ENCODE results near the gene AXIN2. TPM values are rescaled to one million over a fixed set of nuclear protein-coding genes. Genes with fewer than 3 reads are reported as not detected.

AXIN2 gene
- polyA plus RNA-seq, 1 donor from 2014 or later = 26.7 TPM

DNA sequence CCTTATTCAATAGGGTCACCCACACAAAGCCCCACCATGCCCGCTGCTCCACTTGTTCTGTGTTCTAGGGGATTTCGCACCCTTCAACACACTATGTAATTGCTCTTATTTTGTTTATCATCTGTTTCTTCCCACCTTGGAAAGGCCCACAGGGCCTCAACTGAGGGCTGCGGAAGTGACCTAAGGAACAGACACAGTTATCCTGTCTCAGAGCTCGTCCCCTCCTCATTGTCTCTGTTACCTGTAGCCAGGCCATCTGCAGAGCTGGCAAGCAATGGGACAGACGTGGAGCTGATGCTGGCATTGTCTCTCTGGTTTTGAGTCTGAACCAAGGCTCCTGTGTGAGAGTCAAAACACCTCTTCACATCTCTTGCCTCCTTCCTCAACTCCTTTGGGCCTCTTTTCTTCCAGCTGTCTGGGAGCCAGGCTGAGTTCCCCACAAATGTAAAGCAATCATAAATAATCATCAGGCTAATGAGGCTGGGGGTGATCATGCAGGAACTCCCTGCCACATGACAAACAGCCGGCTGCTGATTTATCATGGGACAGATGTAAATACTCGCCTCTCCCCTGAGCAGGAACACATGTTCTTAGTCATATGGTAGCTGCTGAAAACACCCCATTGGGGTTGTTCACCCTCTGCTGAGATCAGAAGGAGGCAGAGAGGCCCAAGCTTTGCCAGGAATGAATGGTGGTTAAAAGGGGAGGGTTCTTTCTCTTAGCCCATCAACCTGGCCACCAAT is 71.9 kb downstream of the AXIN2 start:
- TF ChIP-seq TAF1 (IDR thresholded peaks at IDR 0.05; ENCODE audit: low read depth) = no peak
- TF ChIP-seq POLR2AphosphoS5 (IDR thresholded peaks at IDR 0.05) = no peak
- Histone ChIP-seq H3K27me3 (ENCODE audit: insufficient read depth, low read depth, low read length) (no peaks in the 10 kb centered on the region), H2AFZ (ENCODE audit: low read depth, low read length) (no peak overlapping the region), H3K4me3 (ENCODE audit: low read length) (no peak overlapping the region), H3K9ac (ENCODE audit: low read length) (no peak overlapping the region), H4K20me1 (ENCODE audit: insufficient read depth) (no peaks in the 10 kb centered on the region), H3K4me2 (ENCODE audit: low read length) (no peak overlapping the region), H3K27ac (ENCODE audit: low read length) (no peak overlapping the region), H3K79me2 (replicated peaks; ENCODE audit: insufficient read depth, low read length) (no peaks in the 10 kb centered on the region), H3K9me2 (ENCODE audit: insufficient read depth, low read length) (no peaks in the 10 kb centered on the region), H3F3A (ENCODE audit: insufficient read depth, low read length, poor library complexity, severe bottlenecking) (no peaks in the 10 kb centered on the region), H3K9me3 (ENCODE audit: low read length) (no peaks in the 10 kb centered on the region), H3K36me3 (ENCODE audit: insufficient read depth, low read length) (no peaks in the 10 kb centered on the region)

DNA sequence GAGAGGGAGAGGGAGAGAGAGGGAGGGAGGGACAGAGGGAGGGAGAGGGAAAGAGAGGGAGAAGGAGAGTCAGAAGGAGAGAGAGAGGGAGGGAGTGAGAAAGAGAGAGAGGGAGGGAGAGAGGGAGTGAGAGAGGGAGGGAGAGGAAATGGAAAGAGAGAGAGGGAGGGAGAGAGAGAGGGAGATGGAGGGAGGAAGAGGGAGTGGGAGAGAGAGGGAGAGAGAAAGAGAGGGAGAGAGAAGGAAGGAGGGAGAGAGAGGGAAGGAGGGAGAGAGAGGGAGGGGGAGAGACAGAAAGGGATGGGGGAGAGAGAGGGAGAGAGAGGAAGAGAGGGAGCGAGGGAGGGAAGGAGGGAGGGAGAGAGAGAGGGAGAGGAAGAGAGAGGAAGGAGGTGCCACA is 72.8 kb downstream of the AXIN2 start:
- Histone ChIP-seq H3K9me3 (ENCODE audit: low read length) (no peaks in the 10 kb centered on the region), H3K9ac (ENCODE audit: low read length) (no peak overlapping the region), H3K4me2 (ENCODE audit: low read length) (no peak overlapping the region), H3K9me2 (ENCODE audit: insufficient read depth, low read length) (no peaks in the 10 kb centered on the region), H2AFZ (ENCODE audit: low read depth, low read length) (no peak overlapping the region), H3K79me2 (replicated peaks; ENCODE audit: insufficient read depth, low read length) (no peaks in the 10 kb centered on the region), H3K4me3 (ENCODE audit: low read length) (no peak overlapping the region), H3K27ac (ENCODE audit: low read length) (no peak overlapping the region), H3F3A (ENCODE audit: insufficient read depth, low read length, poor library complexity, severe bottlenecking) (no peaks in the 10 kb centered on the region), H3K27me3 (ENCODE audit: insufficient read depth, low read depth, low read length) (no peaks in the 10 kb centered on the region), H4K20me1 (ENCODE audit: insufficient read depth) (no peaks in the 10 kb centered on the region), H3K36me3 (ENCODE audit: insufficient read depth, low read length) (no peaks in the 10 kb centered on the region)
- TF ChIP-seq, protein P1, sequence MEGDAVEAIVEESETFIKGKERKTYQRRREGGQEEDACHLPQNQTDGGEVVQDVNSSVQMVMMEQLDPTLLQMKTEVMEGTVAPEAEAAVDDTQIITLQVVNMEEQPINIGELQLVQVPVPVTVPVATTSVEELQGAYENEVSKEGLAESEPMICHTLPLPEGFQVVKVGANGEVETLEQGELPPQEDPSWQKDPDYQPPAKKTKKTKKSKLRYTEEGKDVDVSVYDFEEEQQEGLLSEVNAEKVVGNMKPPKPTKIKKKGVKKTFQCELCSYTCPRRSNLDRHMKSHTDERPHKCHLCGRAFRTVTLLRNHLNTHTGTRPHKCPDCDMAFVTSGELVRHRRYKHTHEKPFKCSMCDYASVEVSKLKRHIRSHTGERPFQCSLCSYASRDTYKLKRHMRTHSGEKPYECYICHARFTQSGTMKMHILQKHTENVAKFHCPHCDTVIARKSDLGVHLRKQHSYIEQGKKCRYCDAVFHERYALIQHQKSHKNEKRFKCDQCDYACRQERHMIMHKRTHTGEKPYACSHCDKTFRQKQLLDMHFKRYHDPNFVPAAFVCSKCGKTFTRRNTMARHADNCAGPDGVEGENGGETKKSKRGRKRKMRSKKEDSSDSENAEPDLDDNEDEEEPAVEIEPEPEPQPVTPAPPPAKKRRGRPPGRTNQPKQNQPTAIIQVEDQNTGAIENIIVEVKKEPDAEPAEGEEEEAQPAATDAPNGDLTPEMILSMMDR (IDR thresholded peaks at IDR 0.05; ENCODE audit: poor library complexity, severe bottlenecking) = no peak
- TF ChIP-seq, protein P2, sequence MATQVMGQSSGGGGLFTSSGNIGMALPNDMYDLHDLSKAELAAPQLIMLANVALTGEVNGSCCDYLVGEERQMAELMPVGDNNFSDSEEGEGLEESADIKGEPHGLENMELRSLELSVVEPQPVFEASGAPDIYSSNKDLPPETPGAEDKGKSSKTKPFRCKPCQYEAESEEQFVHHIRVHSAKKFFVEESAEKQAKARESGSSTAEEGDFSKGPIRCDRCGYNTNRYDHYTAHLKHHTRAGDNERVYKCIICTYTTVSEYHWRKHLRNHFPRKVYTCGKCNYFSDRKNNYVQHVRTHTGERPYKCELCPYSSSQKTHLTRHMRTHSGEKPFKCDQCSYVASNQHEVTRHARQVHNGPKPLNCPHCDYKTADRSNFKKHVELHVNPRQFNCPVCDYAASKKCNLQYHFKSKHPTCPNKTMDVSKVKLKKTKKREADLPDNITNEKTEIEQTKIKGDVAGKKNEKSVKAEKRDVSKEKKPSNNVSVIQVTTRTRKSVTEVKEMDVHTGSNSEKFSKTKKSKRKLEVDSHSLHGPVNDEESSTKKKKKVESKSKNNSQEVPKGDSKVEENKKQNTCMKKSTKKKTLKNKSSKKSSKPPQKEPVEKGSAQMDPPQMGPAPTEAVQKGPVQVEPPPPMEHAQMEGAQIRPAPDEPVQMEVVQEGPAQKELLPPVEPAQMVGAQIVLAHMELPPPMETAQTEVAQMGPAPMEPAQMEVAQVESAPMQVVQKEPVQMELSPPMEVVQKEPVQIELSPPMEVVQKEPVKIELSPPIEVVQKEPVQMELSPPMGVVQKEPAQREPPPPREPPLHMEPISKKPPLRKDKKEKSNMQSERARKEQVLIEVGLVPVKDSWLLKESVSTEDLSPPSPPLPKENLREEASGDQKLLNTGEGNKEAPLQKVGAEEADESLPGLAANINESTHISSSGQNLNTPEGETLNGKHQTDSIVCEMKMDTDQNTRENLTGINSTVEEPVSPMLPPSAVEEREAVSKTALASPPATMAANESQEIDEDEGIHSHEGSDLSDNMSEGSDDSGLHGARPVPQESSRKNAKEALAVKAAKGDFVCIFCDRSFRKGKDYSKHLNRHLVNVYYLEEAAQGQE (IDR thresholded peaks at IDR 0.05; ENCODE audit: borderline replicate concordance) = no peak
- no peak for TF ChIP-seq EZH2 (IDR thresholded peaks at IDR 0.05; ENCODE audit: borderline replicate concordance, insufficient read depth, low read length, poor library complexity, severe bottlenecking)
- TF ChIP-seq POLR2AphosphoS5 (IDR thresholded peaks at IDR 0.05) = no peak
- TF ChIP-seq EP300 (conservative IDR thresholded peaks at IDR 0.05; ENCODE audit: poor library complexity, severe bottlenecking) = no peak
- TF ChIP-seq MXI1 (conservative IDR thresholded peaks at IDR 0.05; ENCODE audit: poor library complexity, severe bottlenecking) = no peak
- no peak for TF ChIP-seq RAD21 (conservative IDR thresholded peaks at IDR 0.05)
- TF ChIP-seq TAF1 (IDR thresholded peaks at IDR 0.05; ENCODE audit: low read depth) = no peak

DNA sequence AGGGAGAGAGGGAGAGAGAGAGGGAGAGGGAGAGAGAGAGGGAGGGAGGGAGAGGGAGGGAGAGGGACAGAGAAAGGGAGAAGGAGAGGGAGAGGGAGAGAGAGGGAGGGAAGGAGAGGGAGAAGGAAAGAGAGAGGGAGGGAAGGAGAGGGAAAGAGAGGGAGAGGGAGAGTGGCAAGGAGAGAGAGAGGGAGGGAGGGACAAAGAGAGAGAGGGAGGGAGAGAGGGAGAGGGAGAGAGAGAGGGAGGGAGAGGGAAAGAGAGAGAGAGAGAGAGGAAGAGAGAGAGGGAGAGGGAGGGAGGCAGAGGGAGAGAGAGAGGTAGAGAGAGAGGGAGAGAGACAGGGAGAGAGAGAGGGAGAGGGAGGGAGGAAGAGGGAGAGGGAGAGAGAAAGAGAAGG is 73.5 kb downstream of the AXIN2 start:
- Histone ChIP-seq H3K4me3 (ENCODE audit: low read length) (no peak overlapping the region), H3K27me3 (ENCODE audit: insufficient read depth, low read depth, low read length) (no peaks in the 10 kb centered on the region), H3K9ac (ENCODE audit: low read length) (no peak overlapping the region), H3K36me3 (ENCODE audit: insufficient read depth, low read length) (no peaks in the 10 kb centered on the region), H3K9me3 (ENCODE audit: low read length) (no peaks in the 10 kb centered on the region), H2AFZ (ENCODE audit: low read depth, low read length) (no peak overlapping the region), H3F3A (ENCODE audit: insufficient read depth, low read length, poor library complexity, severe bottlenecking) (no peaks in the 10 kb centered on the region), H3K79me2 (replicated peaks; ENCODE audit: insufficient read depth, low read length) (no peaks in the 10 kb centered on the region), H3K27ac (ENCODE audit: low read length) (no peak overlapping the region), H3K9me2 (ENCODE audit: insufficient read depth, low read length) (no peaks in the 10 kb centered on the region), H3K4me2 (ENCODE audit: low read length) (no peak overlapping the region), H4K20me1 (ENCODE audit: insufficient read depth) (no peaks in the 10 kb centered on the region)
- TF ChIP-seq, protein P1 (IDR thresholded peaks at IDR 0.05; ENCODE audit: poor library complexity, severe bottlenecking) = no peak
- TF ChIP-seq EP300 (conservative IDR thresholded peaks at IDR 0.05; ENCODE audit: poor library complexity, severe bottlenecking) (no peak), POLR2AphosphoS5 (IDR thresholded peaks at IDR 0.05) (no peak), MXI1 (conservative IDR thresholded peaks at IDR 0.05; ENCODE audit: poor library complexity, severe bottlenecking) (no peak), TAF1 (IDR thresholded peaks at IDR 0.05; ENCODE audit: low read depth) (no peak), RAD21 (conservative IDR thresholded peaks at IDR 0.05) (no peak)
